Colonic mucosa (tissue), 4 donors: ENCODE data around the gene DGKZ. TPM values are rescaled to one million over a fixed set of nuclear protein-coding genes. Genes with fewer than 3 reads are reported as not detected.

Experiments used
- DNase-seq: peaks from one replicate; pipeline ENCODE4 v3.0.0-alpha.2; 2020
- H3K27ac ChIP-seq: fragments of 200-600 bp; one replicate; pipeline ENCODE4 v1.8.0; 2021
- H3K27me3 ChIP-seq: fragments of 200-600 bp; one replicate; pipeline ENCODE4 v1.8.0; 2021
- H3K36me3 ChIP-seq: fragments of 200-600 bp; one replicate; pipeline ENCODE4 v1.8.0; 2021
- H3K4me1 ChIP-seq: fragments of 200-600 bp; one replicate; pipeline ENCODE4 v1.8.0; 2021; ENCODE audit warnings: mild to moderate bottlenecking
- H3K4me3 ChIP-seq: fragments of 200-600 bp; one replicate; pipeline ENCODE4 v1.8.0; 2021
- H3K9ac ChIP-seq, 2 donors: one replicate each; pipeline ENCODE4 v1.7.0; 2013; ENCODE audit warnings: control low read depth in 2 of 2, low read depth in 2 of 2, low read length in 2 of 2
- H3K9me3 ChIP-seq: fragments of 200-600 bp; one replicate; pipeline ENCODE4 v1.8.0; 2021
- CTCF ChIP-seq: fragments of 200-600 bp; IDR thresholded peaks from one replicate; pipeline ENCODE4 v1.8.0; 2022; ENCODE audit warnings: antibody characterized with exemption, mild to moderate bottlenecking
- intact Hi-C: fragments of 100-400 bp; cut with DNase I; formaldehyde crosslinking; loops from one replicate; pipeline ENCODE4 v1.14.1; 2022
- total RNA-seq, 2 donors: library from RNA; stranded (reverse); fragmentation: NEBNext Ultra II Directional in 1 of 2; extraction: Animal tissue kit (Norgen Biotek cat#: 25700) in 1 of 2; gene quantifications; one replicate each; pipeline ENCODE4 v1.2.1, GENCODE V29; 2021
- donor health status: healthy.
- donor health status: DM: no; HTN: no; CAD: no.
- donor health status: DM: no; HTN: no; CAD: no.

Gene DGKZ
- total RNA-seq, 2 donors from 2014 or later = 42.7 to 83.8 TPM

GRCh38 chr11:46348566-46349401, 1.5 kb downstream of the DGKZ start:
- Histone ChIP-seq H3K9ac (peak overlapping the region; percentile 91 to 93), H3K27me3 (no peaks in the 10 kb centered on the region), H3K36me3 (no peaks in the 10 kb centered on the region), H3K27ac (peak overlapping the region; percentile 44), H3K9me3 (no peaks in the 10 kb centered on the region), H3K4me1 (peaks cover 17% of the 10 kb centered on the region), H3K4me3 (peak overlapping the region; percentile 95)
- intact Hi-C loops = no loop called here
- peak; percentile 70 for DNase-seq
- TF ChIP-seq CTCF = no peak

GRCh38 chr11:46350695-46351094, 3.4 kb downstream of the DGKZ start:
- no peak for TF ChIP-seq CTCF
- Histone ChIP-seq H3K4me3 (no peak overlapping the region), H3K9me3 (no peaks in the 10 kb centered on the region), H3K4me1 (peaks cover 17% of the 10 kb centered on the region), H3K27me3 (no peaks in the 10 kb centered on the region), H3K36me3 (no peaks in the 10 kb centered on the region), H3K9ac (no peak overlapping the region), H3K27ac (no peak overlapping the region)
- intact Hi-C loops = no loop called here
- DNase-seq = no peak

- Histone ChIP-seq H3K9me3 (no peaks in the 10 kb centered on the region), H3K27me3 (no peaks in the 10 kb centered on the region), H3K36me3 (no peaks in the 10 kb centered on the region), H3K4me3 (no peak overlapping the region), H3K4me1 (peaks cover 17% of the 10 kb centered on the region), H3K9ac (no peak overlapping the region), H3K27ac (no peak overlapping the region)
- intact Hi-C loops = no loop called here
- no peak for TF ChIP-seq CTCF
- no peak for DNase-seq
Measured at GRCh38 chr11:46351148-46351547, 3.9 kb downstream of the DGKZ start.

- Histone ChIP-seq H3K4me3 (peak overlapping the region; percentile 4), H3K9ac (no peak overlapping the region), H3K27me3 (no peaks in the 10 kb centered on the region), H3K36me3 (no peaks in the 10 kb centered on the region), H3K9me3 (no peaks in the 10 kb centered on the region), H3K4me1 (peaks cover 17% of the 10 kb centered on the region), H3K27ac (no peak overlapping the region)
- DNase-seq = no peak
- intact Hi-C loops = no loop called here
- no peak for TF ChIP-seq CTCF
Measured at GRCh38 chr11:46351606-46352005, 4.3 kb downstream of the DGKZ start.

GRCh38 chr11:46352063-46352841, 5.0 kb downstream of the DGKZ start:
- TF ChIP-seq CTCF = peak; percentile 88
- Histone ChIP-seq H3K27ac (no peak overlapping the region), H3K9ac (no peak overlapping the region), H3K36me3 (no peaks in the 10 kb centered on the region), H3K9me3 (no peaks in the 10 kb centered on the region), H3K4me1 (peaks cover 17% of the 10 kb centered on the region), H3K4me3 (peak overlapping the region; percentile 4), H3K27me3 (no peaks in the 10 kb centered on the region)
- no peak for DNase-seq
- intact Hi-C loops = no loop called here
